T1000 (cell line): ENCODE data around the gene CTNNA1.
"Not testable (repeated sequence)": the region's sequence is repeated elsewhere in the genome, so short reads cannot be mapped to it uniquely, and the experiment has no call there.

Experiments used
- DNase-seq: peaks from one replicate; lab custom pipeline; 2025; ENCODE audit warnings: mixed read lengths; lab: John Stamatoyannopoulos, UW

Gene CTNNA1

GRCh38 chr5:138757061-138757776 is 4.0 kb downstream of the CTNNA1 start:
- no peak for DNase-seq

DNA sequence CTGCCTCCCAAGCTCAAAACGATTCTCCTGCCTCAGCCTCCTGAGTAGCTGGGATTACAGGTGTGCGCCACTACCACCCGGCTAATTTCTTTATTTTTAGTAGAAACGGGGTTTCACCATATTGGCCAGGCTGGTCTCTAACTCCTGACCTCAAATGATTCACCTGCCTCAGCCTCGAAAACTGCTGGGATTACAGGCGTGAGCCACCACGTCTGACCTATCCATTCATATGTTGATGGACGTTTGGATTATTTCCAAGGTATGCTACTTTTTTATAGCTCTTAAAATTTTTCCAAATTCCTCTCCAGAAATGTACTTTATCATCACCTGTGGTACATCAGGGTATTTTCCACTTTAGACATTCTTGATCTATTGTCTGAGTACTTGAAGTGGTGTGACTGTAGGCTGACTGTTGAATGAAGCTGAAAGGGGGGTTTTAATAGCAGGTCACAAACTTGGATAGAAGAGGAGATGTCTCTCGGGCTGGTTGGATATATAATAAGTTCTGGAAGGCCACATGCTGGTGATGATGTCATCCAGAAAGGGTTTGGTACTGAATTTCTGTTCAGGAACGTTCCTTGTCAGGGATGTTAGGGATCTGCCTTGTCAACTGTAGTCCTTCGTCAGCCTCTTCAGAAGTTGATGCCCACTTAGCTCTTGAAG is 7.4 kb downstream of the CTNNA1 start:
- DNase-seq = no peak

DNA sequence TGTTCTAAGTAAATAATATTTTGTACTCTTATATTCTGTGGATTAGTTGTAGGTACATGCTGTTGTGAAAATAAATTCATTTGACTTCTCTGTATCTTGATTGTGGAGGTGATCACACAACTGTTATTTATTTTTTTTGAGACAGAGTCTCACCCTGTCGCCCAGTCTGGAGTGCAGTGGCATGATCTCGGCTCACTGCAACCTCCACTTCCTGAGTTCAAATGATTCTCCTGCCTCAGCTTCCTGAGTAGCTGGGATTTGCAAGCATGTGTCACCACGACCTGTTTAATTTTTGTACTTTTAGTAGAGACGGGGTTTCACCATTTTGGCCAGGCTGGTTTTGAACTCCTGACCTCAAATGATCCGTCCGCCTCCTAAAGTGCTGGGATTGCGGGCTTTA is 7.9 kb downstream of the CTNNA1 start:
- DNase-seq = not testable (repeated sequence)

DNA sequence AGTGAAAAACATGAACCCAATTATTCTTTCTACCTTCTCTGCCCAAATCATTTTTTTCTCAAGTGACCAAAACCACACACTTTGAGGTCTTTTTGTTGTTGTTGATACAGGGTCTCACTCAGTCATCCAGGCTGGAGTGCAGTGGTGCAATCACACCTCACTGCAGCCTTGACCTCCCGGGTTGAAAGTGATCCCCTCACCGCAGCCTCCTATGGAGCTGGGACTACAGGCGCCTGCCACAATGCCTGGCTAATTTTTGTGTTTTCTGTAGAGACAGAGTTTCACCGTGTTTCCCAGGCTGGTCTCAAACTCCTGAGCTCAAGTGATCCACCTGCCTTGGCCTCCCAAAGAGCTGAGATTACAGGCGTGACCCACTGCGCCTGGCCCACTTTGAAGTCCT is 8.4 kb downstream of the CTNNA1 start:
- not testable (repeated sequence) for DNase-seq

- DNase-seq = no peak
Measured at GRCh38 chr5:138762110-138762509, 8.9 kb downstream of the CTNNA1 start.

GRCh38 chr5:138763037-138763778 is 10.0 kb downstream of the CTNNA1 start:
- no peak for DNase-seq

DNA sequence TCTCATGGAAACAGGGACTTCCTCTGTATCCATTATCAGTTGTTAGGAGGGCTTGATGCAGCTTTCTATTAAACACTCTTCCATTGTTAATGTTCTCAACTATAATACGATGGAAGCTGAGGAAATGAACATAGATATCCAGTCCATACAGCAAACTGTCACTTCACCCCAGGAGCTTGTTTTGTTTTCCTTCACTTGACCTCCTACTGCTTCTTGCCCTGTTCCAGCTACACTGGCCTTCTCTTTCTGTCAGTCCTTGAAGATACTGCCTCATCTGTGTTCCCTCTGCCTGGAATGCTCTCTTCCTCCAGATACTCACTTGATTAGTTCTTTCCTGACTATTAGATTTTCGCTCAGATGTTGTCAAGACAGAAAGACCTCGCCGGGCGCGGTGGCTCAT is 17.1 kb downstream of the CTNNA1 start:
- no peak for DNase-seq

DNA sequence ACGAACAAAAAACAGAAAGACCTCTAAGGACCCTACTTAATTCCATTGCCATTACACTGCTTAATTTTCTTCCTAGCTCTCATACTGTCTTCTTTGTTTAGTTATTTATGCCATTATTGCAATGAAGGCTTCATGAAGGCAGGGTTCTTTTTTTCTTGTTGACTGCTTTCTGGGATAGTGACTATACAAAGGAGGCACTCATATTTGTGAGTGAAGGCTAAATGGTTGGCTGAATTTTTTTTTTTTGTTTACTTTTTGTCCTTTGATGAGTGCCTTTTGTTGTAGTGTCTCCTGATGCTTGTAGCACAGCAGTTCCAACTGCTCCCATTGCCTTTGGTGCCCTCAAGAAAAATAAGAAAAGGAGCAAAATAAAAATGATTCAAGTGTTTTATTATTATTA is 17.8 kb downstream of the CTNNA1 start:
- no peak for DNase-seq

- no peak for DNase-seq
Measured at GRCh38 chr5:138772986-138773594, 19.9 kb downstream of the CTNNA1 start.

DNA sequence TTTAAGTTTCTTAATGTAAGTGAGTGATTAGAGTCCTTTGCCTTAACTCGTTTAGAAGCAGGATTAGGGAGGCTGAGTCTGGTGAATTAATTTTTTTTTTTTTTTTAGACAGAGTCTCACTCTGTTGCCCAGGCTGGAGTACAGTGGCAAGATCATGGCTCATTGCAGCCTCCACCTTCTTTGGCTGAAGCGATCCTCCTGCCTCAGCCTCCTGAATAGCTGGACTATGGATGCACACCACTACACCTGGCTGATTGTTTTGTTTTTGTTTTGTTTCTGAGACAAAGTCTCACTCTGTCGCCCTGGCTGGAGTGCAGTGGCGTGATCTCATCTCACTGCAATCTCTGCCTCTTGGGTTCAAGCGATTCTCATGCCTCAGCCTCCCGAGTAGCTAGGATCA is 20.4 kb downstream of the CTNNA1 start:
- not testable (repeated sequence) for DNase-seq

GRCh38 chr5:138775034-138775433 is 21.8 kb downstream of the CTNNA1 start:
- no peak for DNase-seq

- no peak for DNase-seq
Measured at GRCh38 chr5:138778234-138778633, 25.0 kb downstream of the CTNNA1 start.

DNA sequence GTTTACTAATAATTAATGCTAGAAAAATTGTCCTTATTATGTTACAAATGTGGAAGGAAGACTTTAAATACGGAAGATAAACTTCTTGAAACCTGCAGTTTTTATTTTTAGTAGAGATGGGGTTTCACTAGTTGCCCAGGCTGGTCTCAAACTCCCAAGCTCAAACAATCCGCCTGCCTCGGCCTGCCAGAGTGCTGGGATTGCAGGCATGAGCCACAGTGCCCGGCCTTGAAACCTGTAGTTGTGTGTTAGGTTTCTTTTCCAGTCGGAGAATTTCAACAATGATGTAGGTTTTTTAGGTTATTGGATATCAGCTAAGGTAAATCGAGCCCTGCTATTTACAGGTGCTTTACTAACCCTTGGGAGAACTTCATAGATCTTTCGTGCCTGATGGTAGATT is 30.8 kb downstream of the CTNNA1 start:
- DNase-seq = no peak

- no peak for DNase-seq
Measured at GRCh38 chr5:138784590-138784989, 31.4 kb downstream of the CTNNA1 start.

DNA sequence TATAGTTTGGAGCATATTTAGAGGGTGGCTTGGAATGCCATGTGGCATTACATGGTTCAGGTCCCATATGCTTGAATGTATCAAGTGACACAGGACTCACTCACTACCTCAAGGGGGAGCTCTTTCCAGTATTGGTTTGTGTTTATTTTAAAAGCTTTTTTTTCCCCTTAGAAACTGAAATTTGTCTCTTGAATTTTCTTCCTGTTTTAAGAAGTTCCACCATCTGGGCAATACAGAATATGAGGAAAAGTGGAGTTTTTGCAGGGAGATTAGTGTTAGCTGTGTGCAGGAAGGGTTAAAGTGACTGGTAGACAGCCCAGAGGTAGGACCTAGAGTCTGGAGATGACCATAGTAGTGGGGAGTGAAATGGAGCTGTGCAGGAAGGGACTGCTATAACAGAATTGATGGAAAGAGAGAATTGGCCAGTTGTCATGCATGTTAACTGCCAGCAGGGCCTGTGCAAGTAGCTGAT is 36.6 kb downstream of the CTNNA1 start:
- DNase-seq = no peak

DNA sequence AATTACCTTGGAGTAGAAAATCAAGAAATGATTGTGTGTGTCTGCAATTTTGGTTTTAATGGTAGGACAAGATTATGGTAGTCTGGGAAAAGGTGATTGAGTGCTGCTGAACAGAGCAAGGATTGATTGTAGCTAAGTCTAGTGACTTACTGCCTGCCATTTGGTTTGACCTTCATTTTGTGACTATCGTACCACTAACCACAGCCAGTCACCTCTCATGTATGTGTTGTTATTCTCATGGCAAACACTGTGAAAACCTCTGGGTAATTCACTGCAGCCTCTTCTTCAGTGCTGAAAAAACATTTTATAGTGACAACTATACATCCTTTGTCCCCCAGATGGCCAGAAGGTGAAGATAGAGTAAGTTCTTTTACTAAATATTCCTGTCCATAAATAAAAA is 37.5 kb downstream of the CTNNA1 start:
- no peak for DNase-seq

DNA sequence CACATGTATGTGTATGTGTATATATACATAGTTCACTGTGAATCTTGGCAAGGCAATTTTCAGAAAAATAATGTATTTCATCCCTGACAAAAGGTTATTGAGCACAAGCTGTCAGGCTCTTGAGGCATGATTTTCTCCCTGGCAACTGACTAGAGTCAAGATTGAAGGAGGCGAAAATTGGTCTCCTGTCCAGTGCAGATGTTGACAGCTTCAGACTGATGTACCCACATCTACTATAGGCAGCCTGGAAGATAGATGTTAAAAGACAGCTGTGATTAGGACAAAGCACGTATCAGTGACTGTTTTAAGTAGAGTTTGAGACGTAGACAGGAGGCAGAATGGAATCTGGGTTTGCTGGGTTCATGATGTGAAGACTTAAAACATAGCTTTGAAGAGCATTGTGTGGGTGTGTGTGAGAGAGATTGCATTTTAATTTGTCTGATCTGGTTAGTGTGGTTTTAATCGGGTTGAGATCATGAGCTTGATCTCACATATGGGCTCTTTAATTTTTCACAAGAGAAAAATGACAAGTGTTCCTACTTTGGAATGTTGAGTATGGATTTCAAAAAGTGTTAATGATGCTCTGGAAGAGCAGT is 39.1 kb downstream of the CTNNA1 start:
- DNase-seq = no peak

DNA sequence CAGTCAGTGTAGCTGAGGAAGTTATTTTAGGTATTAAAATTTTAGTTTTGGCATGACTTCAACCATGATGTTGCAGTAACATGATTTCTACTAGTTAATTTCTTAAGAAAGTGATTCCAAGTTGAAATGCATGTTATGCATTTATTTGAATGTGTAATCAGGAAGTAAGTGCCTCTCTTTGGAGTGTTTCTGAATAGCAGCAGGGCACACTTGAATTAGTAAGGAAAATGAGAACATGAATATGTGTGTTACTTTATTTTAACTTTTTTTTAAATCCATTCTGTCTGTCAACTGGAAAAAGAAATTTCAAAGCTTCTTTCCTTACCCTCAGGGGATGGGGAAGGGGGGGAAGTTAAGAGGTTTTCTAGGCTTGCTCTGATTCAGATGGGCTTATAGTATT is 40.4 kb downstream of the CTNNA1 start:
- DNase-seq = no peak

GRCh38 chr5:138803285-138803684 is 50.1 kb downstream of the CTNNA1 start:
- DNase-seq = no peak

GRCh38 chr5:138803935-138804334 is 50.7 kb downstream of the CTNNA1 start:
- no peak for DNase-seq

- no peak for DNase-seq
Measured at GRCh38 chr5:138805096-138805495, 51.9 kb downstream of the CTNNA1 start.

- no peak for DNase-seq
Measured at GRCh38 chr5:138807182-138807581, 54.0 kb downstream of the CTNNA1 start.
